ENCODE measurements around the gene ZNF81. TPM values are rescaled to one million over a fixed set of nuclear protein-coding genes. Genes with fewer than 3 reads are reported as not detected.

ZNF81 gene
- total RNA-seq, 1 donor from 2014 or later: 15.4 TPM

DNA sequence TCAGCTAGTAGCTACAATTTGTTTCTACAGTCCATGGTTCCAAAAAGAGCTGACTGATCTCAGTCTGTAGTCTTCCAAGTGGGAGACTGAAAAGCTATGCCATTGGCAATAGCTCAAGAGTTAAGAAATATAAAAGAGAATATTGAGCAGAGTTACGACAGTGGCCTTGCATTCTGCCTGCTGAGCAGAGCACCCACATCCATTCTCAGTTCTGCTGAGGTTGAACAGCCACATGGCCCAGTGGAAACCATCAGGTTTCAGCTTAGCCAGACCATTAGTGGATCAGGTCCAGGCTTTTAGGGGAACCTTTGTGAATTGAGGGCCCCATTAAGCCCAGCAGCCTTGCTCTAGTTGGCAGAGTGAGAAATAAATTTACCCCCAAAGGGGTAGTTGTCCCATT, 28.1 kb downstream of the ZNF81 start:
- H3K9me3 Mint-ChIP-seq: no peaks in the 10 kb centered on the region

DNA sequence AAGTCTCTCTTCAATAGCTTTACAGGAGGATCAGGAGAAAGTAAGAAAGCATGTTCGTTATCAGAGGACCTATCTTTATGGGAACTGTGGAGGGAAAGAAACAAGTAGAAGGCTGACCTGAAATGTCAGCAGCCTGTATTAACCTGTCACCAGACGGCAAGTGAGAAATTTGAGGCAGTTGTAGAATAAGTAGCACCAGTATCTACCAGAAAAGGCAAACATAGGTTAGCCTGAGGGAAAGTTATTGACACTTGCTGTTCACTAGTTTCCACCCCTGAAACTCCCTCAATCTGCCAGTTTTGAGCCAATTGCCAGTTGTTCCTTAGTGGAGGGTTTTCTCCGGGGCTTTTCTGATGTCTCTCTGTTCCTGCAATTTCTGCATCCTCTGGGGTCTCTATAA, 36.4 kb downstream of the ZNF81 start:
- TF ChIP-seq, protein P1, sequence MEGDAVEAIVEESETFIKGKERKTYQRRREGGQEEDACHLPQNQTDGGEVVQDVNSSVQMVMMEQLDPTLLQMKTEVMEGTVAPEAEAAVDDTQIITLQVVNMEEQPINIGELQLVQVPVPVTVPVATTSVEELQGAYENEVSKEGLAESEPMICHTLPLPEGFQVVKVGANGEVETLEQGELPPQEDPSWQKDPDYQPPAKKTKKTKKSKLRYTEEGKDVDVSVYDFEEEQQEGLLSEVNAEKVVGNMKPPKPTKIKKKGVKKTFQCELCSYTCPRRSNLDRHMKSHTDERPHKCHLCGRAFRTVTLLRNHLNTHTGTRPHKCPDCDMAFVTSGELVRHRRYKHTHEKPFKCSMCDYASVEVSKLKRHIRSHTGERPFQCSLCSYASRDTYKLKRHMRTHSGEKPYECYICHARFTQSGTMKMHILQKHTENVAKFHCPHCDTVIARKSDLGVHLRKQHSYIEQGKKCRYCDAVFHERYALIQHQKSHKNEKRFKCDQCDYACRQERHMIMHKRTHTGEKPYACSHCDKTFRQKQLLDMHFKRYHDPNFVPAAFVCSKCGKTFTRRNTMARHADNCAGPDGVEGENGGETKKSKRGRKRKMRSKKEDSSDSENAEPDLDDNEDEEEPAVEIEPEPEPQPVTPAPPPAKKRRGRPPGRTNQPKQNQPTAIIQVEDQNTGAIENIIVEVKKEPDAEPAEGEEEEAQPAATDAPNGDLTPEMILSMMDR (conservative IDR thresholded peaks at IDR 0.05): no peak
- no peaks in the 10 kb centered on the region for H3K4me1 Mint-ChIP-seq (ENCODE audit: unreplicated experiment)
- DNase-seq (ENCODE audit: extremely low spot score, unreplicated experiment): no peak
- H3K9me3 Mint-ChIP-seq: no peaks in the 10 kb centered on the region
- H3K4me3 Mint-ChIP-seq: no peak overlapping the region
- H3K36me3 Mint-ChIP-seq: peaks cover 3% of the 10 kb centered on the region
- H3K27me3 Mint-ChIP-seq: no peaks in the 10 kb centered on the region
- H3K27ac Mint-ChIP-seq: no peak overlapping the region

More for the DNA sequence above, 28.1 kb downstream of the ZNF81 start:
- Mint-ChIP-seq H3K27me3 (no peaks in the 10 kb centered on the region), H3K4me3 (no peak overlapping the region), H3K36me3 (no peaks in the 10 kb centered on the region), H3K4me1 (ENCODE audit: unreplicated experiment) (no peaks in the 10 kb centered on the region), H3K27ac (no peak overlapping the region)
- no peak for DNase-seq (ENCODE audit: extremely low spot score, unreplicated experiment)
- TF ChIP-seq, protein P1 (conservative IDR thresholded peaks at IDR 0.05): no peak

DNA sequence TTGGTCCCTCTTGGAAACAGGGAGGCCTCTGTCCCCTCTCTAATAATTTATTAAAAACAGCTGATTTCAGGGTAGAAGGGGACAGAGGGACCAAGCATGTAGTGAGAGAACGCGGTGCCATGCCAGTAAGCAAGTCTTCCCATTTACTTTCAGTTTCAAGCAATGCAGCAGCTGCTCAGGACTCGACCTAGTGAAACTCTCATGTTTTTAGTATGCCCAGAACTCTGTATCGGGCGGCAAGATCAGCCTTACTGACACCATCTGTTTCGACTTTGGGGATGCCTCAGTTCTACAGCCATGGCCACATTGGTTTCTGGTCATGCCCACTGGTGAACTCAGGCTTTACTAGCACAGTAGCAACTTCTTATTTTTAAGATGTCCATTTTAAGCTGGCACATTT, 40.6 kb downstream of the ZNF81 start:
- no peaks in the 10 kb centered on the region for H3K4me1 Mint-ChIP-seq (ENCODE audit: unreplicated experiment)
- H3K9me3 Mint-ChIP-seq: no peaks in the 10 kb centered on the region
- peaks cover 16% of the 10 kb centered on the region for H3K36me3 Mint-ChIP-seq
- TF ChIP-seq, protein P1 (conservative IDR thresholded peaks at IDR 0.05): no peak
- H3K27me3 Mint-ChIP-seq: no peaks in the 10 kb centered on the region
- no peak for DNase-seq (ENCODE audit: extremely low spot score, unreplicated experiment)
- H3K4me3 Mint-ChIP-seq: no peak overlapping the region
- H3K27ac Mint-ChIP-seq: no peak overlapping the region

DNA sequence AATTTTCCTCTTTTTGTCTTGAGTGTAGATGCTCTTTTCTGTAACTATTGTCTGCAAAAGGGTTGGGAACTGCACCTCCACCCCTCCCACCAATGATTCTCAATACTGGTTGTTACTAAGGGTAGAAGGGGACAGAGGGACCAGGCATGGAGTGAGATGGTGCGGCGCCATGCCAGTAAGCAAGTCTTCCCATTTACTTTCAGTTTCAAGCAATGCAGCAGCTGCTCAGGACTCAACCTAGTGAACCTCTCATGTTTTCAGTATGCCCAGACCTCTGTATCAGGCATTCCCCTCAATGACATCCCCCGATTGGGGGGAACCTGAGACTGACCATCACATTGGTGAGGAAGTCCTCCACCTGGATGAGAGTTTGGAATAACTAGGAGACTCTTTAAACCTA, 41.5 kb downstream of the ZNF81 start:
- Mint-ChIP-seq H3K4me1 (ENCODE audit: unreplicated experiment) (no peaks in the 10 kb centered on the region), H3K9me3 (no peaks in the 10 kb centered on the region), H3K36me3 (peaks cover 16% of the 10 kb centered on the region), H3K27me3 (no peaks in the 10 kb centered on the region), H3K27ac (no peak overlapping the region), H3K4me3 (no peak overlapping the region)
- TF ChIP-seq, protein P1 (conservative IDR thresholded peaks at IDR 0.05): no peak
- DNase-seq (ENCODE audit: extremely low spot score, unreplicated experiment): no peak

DNA sequence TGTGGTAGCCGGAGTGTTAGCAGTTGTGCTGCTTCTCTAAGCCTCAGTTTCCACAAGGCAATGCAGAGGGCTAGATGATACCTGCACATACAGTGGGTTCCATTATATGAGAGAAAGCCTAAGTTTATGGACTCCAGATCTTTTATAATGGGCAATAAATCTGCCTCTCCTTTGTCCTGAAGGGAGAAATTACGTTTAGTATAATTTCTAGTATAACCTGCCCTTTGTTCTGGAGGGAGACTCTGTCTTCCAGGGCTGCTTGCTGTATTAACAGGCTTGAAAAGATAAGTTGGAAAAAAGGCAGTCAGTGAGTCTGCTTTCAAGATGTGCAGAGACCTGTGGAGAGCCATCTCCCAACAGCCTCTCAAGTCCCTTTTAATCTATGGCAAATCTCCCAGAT, 42.8 kb downstream of the ZNF81 start:
- no peak for DNase-seq (ENCODE audit: extremely low spot score, unreplicated experiment)
- Mint-ChIP-seq H3K27ac (no peak overlapping the region), H3K4me1 (ENCODE audit: unreplicated experiment) (no peaks in the 10 kb centered on the region), H3K4me3 (no peak overlapping the region), H3K9me3 (no peaks in the 10 kb centered on the region), H3K27me3 (no peaks in the 10 kb centered on the region), H3K36me3 (peaks cover 16% of the 10 kb centered on the region)
- TF ChIP-seq, protein P1 (conservative IDR thresholded peaks at IDR 0.05): no peak

DNA sequence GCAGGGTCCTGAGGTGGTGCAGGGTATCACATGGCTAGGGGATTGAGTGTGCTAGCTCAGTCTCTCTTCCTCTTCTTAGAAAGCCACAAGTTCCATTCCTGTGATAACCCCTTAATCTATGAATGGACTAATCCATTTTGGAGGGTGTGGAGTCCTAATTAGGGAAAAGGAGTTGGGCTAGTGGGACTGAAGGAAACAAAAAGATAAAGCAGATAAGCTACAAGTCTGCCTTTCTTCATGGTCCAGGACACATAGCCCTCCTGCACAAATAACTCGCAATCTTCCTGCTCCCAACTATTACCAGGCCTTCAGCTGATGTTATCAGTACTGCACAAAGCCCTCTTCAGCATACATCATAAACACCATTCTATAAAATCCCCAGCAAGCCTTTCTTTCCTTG, 44.2 kb downstream of the ZNF81 start:
- Mint-ChIP-seq H3K4me3 (no peak overlapping the region), H3K27ac (no peak overlapping the region), H3K36me3 (peaks cover 16% of the 10 kb centered on the region), H3K9me3 (no peaks in the 10 kb centered on the region), H3K4me1 (ENCODE audit: unreplicated experiment) (no peaks in the 10 kb centered on the region), H3K27me3 (no peaks in the 10 kb centered on the region)
- TF ChIP-seq, protein P1 (conservative IDR thresholded peaks at IDR 0.05): no peak
- DNase-seq (ENCODE audit: extremely low spot score, unreplicated experiment): no peak
